NCI-H524 (cell line): Measurements from ENCODE around the gene DGLUCY.
"Not testable (repeated sequence)": the region's sequence is repeated elsewhere in the genome, so short reads cannot be mapped to it uniquely, and the experiment has no call there.

Source experiments
- DNase-seq, 2 experiments: peaks; one replicate each; lab custom pipeline; 2025; lab: John Stamatoyannopoulos, UW

Gene DGLUCY

GRCh38 chr14:91257328-91258010 is 143.6 kb downstream of the DGLUCY start:
- peak; percentile 59 to 83 for DNase-seq

DNA sequence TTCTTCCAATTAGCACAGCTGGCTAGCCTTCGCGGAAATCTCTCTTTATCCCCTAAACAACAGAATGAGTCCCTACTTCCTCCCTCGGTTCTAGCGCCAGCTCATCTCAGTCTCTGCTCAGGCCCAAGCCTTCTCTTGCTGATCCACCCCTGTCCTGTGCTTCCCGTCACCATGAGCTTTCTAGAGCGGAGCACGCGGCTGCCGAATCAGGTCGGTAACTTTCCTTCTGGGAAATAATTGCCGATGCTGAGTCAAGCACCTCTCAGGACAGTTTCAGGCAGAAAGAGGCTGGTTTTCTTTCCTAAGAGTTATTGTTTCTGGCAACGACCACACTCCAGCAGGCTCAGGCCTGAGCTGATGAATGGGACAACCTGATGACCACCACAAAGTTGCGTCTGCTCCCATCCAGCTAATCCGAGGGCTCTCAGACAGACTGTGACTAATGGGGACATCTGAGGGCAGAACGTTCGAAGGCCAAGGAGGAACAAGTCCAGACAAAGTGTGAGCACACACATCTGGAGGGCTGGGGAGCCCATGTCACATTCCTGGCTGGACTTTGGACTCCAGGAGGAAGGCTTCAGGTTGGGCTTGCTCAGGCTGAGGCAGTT is 144.2 kb downstream of the DGLUCY start:
- DNase-seq, result no peak

DNA sequence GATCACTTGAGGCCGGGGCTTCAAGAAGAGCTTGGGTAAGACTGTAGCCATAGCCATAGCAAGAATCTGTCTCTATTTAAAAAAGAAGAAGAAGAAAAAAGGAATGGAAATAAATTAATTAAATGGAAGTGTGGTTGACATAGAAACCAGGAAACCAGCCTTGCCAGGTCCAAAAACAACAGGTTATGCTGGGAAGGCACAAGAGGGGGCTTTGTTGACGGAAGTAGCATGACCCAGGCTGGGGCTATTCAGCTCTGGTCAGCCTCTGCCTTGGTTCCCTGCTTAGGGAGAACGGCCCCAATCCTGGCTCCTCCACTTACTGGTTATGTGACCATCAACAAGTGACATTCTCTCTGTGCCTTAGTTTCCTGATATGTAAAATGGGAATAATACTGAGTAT is 145.0 kb downstream of the DGLUCY start:
- DNase-seq, result no peak

- no peak for DNase-seq
Observed at GRCh38 chr14:91261115-91261514, 147.2 kb downstream of the DGLUCY start.

GRCh38 chr14:91261986-91262549 is 148.2 kb downstream of the DGLUCY start:
- no peak for DNase-seq

- no peak for DNase-seq
Observed at GRCh38 chr14:91263329-91263728, 149.5 kb downstream of the DGLUCY start.

- no peak for DNase-seq
Observed at GRCh38 chr14:91264151-91265150, 150.6 kb downstream of the DGLUCY start.

- DNase-seq, result no peak
Observed at GRCh38 chr14:91265404-91265803, 151.5 kb downstream of the DGLUCY start.

- not testable (repeated sequence) for DNase-seq
Observed at GRCh38 chr14:91266276-91266675, 152.4 kb downstream of the DGLUCY start.

GRCh38 chr14:91267965-91268437 is 154.1 kb downstream of the DGLUCY start:
- DNase-seq, result no peak

DNA sequence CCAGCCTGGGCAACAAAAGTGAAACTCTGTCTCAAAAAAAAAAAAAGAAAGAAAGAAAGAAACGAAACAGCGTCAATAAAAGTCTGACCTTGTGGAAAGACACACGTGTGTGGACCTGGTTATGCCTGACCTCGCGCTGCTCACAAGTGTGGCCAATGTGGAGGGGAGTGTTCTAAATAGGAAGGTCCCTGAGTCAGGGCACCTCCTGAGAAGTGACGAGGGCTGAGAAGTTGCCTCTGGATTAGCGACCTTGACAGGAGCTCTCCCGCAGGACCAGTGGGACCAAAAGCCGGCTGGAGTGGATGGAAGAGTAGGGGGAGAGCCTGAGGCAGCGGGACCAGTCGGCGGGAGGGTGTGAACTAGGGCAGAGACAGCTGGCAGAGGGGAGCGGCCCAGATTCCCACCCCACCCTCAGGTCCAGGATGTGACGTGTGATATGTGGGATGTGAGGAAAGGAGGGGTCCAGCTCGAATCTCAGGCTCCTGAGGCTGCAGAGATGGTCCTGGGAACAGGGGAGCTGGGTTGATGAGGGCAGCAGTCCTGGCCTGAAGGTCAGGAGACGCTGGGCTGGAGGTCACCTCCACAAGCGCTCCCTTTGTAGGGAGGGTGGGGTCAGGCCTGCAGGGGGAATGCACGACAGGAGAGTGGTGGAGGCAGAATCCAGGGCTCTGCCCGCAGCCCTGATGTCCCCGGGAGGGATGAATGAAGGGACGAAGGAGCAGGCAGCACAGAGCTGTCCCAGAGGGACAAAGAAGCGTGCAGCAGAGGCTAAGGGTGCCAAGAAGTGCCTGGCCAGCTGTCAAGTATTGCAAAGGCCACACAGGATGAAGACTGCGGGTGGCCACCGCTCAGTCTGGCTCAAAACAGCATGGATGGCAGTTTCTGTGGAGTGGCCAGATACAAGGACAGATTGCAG is 155.5 kb downstream of the DGLUCY start:
- DNase-seq, result peak; percentile 65 to 85

DNA sequence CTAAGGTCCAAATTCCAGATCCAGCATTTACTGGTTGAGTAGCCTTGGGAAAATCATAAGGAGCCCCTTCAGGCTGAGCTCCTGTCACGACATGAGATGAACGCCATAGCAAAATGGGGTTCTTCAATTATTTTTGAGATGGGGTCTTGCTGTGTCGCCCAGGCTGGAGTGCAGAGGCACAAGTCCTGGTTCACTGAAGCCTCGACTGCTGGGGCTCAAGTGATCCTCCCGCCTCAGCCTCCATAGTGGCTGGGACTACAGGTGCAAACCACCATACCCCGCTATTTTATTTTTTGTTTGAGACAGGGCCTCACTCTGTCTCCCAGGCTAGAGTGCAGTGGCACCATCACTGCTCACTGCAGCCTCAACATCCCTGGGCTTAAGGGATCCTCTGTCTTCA is 156.3 kb downstream of the DGLUCY start:
- no peak for DNase-seq

DNA sequence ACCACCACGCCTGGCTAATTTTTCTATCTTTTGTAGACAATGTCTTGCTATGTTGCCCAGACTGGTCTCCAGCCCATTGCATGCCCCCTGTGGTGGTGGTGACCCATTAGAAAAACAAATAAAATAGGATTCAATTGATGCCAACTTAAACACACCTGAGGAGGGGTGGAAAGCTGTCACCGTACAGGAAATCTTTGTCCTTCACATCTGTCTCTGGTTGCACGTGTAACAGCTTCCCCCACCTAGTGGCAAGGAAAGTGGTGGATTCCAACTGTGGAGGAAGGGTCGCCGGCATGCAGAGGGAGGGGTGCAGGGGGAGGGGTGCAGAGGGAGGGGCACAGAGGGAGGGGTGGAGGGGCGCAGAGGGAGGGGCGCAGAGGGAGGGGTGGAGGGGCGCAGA is 156.7 kb downstream of the DGLUCY start:
- DNase-seq, result peak in 1 of 2 experiments; percentile 49

DNA sequence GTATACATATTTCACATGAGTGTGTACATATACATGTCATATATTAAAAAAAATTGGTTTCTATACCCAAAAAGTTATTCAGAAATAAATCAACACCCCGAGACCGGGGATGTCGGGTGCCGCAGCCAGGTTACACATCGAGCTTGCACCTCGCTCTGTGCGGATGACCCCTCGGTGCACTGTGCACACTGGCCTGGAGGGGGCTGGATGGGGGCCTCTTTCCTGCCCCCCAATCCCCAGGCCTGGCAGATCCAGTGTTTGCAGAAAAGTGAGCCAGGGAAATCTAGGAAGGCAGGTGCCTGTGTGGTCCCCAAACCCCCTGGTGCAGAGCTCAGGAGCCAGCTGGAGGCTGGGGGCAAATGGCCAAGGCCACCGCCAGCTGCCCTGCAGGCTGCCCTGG is 157.8 kb downstream of the DGLUCY start:
- no peak for DNase-seq

DNA sequence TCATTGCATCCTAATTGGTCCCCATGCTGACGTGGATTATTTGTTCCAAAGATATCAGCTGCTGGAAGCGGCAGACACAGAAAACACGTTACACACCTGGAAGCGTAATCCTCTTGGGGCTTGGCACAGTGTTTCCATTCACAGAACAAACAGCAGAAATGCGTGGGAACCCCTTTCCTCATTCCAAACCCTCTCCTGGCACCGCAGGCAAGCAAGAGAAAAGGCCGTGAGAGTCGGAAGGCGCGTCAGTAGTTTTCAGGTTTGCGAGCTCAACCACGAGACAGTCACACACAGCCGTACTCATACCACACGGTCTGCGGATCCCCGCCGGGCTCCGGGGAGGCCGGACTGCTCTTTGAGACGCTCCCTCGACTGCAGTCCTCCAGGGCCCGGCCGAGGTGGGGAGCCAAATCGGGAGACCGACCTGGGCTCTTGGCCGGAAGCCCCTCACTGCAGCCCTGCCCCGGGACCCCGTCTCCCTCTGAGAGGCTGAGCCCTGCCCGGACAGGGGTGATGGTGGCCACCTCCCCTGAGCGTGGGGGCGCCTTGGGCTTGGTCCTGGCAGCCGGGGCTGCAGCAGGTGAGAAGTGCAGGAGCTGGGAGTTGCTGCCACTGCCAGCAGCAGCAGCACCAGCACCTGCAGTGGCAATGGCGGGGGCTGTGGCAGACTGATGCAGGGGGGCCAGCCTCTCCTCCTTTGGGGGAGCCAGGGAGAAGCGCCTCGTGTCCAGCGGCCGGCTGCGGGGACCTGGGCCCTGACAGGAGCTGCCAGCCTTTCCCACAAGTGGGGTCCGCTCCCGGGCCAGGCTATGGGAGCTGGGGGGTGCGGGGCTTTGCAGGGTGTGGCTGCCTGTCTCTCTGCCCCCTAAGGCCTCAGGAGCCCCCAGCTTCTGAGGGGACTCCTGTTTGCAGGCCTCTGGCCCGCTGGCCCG is 158.7 kb downstream of the DGLUCY start:
- no peak for DNase-seq

GRCh38 chr14:91273273-91273884 is 159.5 kb downstream of the DGLUCY start:
- DNase-seq, result no peak

- no peak for DNase-seq
Observed at GRCh38 chr14:91273885-91274273, 160.0 kb downstream of the DGLUCY start.

DNA sequence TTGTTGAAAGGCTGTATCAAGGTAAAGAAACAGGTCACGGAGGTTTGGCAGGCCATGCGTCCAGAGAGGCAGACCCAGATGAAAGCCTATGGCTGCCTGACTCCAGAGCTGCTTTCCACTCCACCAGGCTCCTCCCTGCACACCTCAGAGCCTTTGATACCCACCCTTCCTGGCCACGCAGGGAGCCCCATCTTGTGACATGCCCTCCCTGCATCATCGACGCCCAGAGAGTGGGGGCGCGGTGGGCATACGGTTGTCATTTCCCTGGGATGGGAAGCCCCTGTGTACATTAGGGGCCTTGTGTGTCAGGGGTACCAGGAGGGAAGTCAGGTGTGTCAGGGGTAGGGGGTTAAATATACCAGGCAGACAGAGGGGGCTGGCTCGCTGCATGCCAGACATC is 160.9 kb downstream of the DGLUCY start:
- DNase-seq, result no peak
